C1 segment of cervical spinal cord (tissue), 14 donors: ENCODE data around the gene ADRM1.

Experiments
- DNase-seq, 14 donors: peaks; one replicate each; lab custom pipeline; 2025; lab: John Stamatoyannopoulos, UW

The ADRM1 gene

DNA sequence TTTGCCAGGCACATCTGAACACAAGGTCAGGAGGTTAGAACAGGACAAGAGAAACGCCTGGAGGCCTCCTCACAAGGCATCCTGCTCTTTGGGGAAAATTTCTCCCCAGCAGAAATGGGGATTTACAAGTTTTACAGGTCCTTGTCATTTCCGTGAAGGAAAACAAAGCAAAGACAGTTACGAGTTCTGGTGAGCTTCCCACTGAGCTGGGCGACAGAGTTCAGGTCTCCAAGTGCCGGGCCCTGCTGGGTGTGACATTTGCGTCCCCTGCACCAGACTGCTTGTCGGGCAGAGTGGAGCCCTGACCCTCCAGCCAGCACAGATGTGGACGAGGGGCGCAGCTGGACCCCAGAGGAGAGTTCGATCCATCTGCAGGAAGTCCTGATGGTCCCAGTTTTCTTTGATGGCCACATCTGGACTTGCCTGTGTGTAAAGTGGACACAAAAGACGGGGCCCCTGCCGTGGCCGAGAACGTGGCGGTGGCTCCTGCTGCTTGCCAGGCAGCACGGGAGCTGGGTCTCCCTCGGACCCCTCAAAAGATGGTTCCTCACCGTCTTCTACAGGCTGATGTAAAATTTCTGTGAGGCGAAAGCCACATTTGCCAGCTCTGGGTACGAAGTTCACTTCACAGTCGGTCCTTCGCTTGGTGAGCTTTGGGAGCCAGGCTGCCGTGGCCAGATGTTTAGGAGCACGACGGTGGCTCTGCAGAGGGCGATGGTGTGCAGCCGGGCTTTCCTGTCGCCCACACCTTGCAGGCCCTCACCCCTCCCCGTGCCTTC is 5.2 kb upstream of the ADRM1 start:
- no peak for DNase-seq

DNA sequence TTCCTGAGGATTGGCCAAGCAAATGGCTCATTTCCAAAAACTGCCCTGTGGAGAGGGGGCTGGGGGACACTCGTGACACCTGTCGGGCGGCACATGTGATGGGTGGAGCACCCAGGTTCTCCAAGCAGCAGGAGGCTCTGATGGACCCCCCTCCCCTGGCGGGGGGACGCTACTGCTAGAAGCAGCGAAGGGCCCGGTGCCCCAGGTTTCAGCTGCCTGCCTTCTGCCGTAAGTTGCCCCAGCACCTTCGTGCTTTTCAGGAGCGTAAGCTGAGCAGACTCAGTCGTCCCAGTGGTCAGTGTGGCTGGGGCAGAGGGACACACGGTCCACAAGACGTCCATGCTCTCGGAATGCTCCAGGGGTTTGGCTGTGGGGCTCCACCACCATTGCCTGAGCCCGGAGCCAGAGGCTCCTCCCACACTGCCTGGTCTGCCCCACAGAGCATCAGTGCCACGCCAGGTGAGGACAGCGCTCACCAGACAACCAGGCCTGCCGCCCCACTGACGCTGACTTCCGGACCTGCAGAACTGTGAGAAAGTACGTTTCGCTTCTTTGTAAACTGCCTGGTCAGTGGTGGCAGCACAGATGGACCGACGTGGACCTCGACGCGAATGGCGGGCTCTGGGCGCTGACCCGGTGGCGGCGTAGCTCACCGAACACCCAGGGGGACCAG is 4.1 kb upstream of the ADRM1 start:
- no peak for DNase-seq

DNA sequence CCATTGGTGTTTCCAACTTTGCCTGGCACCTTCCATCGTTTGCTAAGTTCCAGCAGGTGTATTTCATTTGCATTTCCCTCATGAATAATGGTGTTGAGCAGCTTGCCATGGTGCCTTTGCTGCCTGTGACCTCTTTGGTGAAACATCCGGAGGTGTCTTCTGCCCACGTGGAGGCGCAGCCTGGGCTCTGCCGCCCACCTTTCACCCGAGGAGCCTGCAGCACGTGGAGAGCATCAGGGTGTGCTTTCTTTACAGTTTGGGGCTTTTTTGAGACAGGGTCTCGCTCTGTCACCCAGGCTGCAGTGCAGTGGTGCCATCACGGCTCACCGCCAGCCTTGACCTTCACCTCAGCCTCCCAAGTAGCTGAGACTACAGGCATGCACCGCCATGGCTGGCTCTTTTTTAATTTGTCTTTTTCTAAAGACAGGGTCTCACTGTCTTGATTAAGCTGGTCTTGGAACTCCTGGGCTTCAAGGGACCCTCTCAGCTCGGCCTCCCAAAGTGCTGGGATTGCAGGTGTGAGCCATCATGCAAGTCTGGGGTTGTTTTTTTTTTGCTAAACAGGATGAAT is 3.0 kb upstream of the ADRM1 start:
- DNase-seq, result no peak

DNA sequence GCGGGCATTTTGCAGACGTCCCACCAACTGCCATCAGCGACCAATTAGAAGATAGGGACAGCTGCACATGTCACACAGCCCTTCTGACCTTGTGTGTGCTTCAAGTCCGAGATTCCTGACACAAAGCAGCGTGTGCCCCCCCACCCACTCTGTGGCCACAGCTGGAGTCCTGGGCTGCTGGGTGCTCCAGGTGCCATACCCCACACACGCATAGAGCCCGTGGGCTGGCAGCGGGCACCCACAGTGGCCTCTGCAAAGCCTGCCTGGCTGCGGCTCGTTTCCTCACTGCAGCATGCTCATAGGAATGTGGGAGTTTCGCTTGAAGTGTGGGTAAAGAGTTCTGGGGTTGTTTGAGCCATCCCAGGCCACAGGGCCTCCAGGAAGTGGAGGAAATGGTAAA is 2.5 kb upstream of the ADRM1 start:
- DNase-seq, result no peak

DNA sequence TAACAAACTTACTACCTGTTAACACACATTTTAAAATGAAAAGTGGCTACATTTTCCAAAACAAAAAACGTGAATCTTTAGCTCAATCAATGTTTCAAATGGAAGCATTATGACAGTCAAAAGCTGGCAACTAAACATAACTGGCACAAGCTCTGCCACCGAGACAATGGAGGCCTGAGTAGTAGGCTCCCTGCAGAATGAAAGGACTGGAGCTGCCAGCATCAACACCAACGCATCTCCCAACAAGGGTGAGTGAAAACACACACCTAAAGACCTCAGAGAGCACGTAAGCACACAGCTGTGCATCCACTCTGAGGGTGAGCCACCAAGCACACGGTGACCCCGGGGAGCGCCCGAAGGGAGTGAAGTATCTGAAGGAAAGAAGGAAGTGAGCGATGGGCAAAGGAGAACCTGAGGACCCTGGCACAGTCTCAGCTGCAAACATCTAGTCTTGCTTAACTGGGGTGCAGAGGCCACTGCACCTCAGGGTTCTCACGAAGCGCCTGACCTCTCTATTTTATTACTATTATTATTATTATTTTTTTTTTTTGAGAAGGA is 1.6 kb upstream of the ADRM1 start:
- no peak for DNase-seq

DNA sequence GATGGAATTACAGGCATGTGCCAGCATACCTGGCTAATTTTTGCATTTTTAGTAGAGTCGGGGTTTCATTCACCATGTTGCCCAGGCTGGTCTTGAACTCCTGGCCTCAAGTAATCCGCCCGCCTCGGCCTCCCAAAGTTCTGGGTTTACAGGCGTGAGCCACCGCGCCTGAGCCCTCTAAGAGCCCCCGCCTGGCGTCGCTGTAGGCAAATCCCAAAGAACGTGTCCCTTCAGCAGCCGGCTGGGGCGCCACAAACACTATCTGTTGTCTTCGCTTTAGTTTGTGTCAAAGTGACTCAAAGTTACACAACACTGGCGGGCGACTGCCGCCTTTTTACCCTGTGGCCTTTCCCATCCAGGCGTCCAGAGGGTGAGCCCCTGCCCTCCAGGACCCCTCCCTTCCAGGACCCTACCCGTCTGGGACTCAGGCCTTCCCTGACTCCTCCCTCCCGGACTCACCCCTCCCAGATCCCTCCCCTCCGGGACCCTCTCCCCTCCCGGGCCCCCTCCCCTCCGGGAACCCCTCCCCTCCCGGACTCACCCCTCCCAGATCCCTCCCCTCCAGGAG is 940 bp upstream of the ADRM1 start:
- peak in 13 of 14 donors; percentile 17 to 84 (median 70) for DNase-seq

DNA sequence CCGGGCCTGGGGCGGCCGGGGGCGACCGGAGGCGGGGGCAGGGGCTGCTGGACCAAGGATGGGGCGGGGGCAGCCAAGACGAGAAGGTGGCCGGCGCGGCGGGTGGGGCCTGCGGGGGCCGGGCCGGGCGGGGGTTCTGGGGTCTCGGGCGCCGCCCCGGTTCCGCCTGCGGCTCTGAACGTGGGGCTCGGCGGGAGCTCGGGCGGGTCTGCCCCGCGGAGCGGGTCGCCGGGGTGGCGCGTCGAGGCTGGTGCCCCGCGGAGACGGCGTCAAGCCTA is 204 bp downstream of the ADRM1 start:
- no peak for DNase-seq

DNA sequence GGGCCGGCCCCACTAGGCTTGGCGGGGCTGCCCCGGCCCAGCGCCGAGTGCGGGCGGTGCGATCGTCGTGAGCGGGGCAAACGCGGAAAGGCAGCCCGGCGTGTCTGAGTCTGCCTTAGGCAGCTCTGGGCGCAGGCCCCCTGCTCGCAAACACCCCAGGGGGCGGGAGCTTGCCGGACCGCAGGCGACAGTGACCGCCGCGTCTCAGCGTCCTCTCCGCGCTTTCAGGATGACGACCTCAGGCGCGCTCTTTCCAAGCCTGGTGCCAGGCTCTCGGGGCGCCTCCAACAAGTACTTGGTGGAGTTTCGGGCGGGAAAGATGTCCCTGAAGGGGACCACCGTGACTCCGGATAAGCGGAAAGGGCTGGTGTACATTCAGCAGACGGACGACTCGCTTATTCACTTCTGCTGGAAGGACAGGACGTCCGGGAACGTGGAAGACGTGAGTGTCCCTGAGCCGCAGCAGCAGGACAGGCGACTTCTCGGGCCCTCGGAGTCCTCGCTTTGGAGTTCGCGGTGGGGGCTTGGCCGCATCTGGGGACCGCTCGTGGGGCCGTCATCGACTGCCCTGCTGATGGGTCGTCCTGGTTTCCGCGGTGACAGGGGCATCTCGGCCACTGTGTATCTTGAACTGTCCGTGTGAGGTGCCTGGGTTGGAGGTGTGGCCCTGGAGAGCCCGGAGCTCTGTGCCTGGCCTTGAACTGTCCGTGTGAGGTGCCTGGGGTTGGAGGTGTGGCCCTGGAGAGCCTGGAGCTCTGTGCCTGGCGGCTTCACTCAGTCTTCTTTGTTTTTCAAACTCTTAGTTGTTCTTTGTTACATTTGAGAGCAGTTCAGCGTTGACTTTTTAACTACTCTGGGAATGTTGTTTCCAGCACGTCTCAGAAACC is 786 bp downstream of the ADRM1 start:
- peak in 1 of 14 donors; percentile 53 for DNase-seq

DNA sequence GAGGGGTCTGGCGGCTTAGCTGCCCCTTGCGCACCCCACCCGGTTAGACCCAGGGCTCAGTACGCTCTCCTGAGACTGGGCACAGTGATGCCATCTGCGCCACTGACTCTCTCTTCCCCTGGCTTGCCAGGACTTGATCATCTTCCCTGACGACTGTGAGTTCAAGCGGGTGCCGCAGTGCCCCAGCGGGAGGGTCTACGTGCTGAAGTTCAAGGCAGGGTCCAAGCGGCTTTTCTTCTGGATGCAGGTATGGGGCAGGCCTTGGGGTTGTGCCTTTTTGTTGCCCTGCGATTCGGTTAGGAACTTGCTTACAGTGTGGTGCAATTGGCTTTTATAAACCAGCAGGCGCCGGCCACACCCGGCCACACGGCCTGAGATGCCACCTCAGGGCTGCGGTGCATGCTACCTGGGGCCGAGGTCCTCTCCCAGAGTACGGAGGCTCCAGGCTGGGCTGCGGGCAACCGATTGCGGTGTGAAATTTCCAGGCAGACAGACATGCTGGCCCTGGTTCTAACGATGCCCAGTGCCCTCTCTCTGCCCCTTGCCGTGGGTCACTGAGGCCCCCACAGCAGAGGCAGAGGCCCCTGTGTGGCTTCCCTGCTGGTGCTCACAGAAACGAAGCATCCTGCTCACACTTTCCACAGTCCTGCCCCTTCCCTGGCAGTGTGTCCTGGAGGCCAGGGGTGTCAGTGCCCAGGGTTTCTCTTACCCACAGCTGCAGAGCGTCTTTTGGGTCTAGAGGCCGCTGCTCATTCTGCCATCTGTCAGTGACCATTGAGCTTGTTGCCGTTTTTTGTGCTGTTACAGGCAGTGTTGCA is 1.7 kb downstream of the ADRM1 start:
- DNase-seq, result no peak

DNA sequence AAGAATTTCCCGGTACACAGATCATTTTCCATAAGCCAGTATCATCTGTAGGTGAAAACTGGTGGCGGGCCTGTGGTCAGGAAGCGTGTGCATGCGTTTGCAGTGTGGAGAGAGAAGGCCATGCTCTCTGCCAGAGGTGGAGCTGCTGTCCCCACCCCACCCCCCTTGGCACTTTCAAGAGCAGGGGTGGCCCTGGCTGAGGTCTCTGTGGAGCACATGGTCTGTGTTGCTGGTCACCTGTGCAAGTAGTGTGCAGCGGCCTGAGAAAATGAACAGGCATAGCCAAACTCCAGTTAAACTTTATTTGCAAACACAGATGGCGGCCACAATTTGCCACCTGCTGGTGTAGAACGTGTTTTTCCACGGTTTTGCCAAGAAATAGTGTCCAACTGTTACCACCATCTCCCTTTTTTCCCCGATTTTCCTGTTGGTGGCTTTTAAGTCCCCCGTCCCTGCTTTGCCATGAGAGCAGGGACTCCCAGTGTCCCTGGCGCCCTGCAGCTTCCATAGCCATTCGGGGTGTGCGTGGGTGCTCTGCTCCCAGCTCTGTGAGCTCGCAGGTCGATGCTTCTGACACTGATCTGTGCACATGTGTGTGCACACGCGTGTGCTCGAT is 2.5 kb downstream of the ADRM1 start:
- DNase-seq, result no peak

DNA sequence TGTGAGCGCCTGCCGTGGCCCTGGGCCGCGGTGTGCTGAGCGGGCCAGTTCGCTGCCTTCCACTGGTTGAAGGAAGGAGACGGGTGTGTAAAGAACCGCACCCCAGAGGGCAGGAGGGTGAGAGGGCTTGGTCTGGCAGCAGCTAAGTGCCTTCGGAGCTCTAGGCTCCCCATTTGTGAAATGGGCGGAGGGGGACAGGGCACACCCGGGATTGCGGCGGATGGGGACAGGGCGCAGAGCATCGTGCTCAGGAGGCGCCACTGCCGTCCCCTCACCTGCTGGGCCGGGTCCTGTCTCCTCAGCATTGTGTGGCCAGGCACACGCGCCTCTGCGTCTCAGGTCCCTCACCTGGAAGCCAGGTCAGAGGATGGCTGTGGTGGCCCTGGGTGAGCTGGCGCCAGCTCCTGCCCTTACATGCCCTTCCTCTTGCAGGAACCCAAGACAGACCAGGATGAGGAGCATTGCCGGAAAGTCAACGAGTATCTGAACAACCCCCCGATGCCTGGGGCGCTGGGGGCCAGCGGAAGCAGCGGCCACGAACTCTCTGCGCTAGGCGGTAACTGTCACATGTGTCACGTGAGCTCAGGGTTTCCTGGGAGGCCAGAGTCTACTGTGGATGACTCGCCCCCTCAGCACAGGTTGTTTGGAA is 3.1 kb downstream of the ADRM1 start:
- DNase-seq, result no peak

DNA sequence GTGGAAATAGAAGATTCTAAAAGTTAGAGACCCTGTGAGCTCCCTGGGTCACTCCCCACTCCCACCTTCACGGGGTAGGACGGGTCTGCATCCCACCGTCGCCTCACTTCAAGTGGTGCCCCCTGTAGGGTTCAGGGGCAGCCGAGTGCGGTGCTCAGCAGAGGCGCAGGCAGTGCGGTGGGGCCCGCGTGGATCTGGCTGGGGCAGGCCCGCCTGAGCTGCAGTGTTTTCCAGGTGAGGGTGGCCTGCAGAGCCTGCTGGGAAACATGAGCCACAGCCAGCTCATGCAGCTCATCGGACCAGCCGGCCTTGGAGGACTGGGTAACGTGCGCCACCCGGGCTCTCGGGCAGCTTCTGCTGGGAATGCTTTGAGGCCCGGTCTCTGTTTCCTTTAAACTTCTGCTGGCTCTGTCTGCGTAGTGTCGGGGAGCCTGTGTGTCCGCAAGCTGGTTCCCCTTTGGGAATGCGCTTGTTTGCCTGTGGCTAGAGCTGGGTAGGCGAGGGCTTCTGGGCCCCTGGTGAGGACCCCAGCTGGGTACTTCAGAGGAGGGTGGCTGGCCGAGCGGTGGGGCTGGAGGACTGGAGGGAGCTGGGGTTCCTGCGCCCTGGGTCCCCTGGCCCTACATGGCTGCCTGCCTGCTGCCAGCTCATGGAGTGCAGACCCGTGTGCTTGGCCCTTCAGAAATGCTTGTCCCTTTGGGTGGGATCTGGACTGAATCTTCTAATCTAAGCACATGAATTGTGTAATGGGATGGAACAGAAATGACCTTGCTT is 3.8 kb downstream of the ADRM1 start:
- DNase-seq, result peak in 1 of 14 donors; percentile 17

DNA sequence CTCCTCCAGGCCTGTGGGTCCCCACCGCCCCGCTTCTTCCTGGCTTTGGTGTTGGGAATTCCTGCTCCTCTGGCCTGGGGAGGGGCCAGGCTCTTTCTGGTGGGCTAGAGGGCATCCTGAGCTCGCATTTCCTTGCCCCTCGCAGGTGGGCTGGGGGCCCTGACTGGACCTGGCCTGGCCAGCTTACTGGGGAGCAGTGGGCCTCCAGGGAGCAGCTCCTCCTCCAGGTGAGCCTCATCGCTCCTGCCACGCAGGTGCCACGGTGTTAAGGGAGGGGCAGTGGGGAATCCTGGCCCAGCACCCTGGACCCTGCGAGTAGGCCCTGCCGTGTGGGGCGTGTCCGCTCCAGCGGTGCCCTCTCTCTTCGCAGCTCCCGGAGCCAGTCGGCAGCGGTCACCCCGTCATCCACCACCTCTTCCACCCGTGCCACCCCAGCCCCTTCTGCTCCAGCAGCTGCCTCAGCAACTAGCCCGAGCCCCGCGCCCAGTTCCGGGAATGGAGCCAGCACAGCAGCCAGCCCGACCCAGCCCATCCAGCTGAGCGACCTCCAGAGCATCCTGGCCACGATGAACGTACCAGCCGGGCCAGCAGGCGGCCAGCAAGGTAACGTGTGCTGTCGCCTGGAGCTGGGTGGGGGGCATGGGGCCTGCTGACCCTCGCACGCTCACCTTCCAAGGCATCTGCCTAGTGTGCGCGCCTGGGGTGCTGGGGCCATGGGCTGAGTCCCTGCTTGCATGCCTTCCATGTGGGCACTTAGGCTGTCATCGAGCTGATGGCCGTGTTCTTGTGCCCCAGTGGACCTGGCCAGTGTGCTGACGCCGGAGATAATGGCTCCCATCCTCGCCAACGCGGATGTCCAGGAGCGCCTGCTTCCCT is 4.7 kb downstream of the ADRM1 start:
- DNase-seq, result no peak

DNA sequence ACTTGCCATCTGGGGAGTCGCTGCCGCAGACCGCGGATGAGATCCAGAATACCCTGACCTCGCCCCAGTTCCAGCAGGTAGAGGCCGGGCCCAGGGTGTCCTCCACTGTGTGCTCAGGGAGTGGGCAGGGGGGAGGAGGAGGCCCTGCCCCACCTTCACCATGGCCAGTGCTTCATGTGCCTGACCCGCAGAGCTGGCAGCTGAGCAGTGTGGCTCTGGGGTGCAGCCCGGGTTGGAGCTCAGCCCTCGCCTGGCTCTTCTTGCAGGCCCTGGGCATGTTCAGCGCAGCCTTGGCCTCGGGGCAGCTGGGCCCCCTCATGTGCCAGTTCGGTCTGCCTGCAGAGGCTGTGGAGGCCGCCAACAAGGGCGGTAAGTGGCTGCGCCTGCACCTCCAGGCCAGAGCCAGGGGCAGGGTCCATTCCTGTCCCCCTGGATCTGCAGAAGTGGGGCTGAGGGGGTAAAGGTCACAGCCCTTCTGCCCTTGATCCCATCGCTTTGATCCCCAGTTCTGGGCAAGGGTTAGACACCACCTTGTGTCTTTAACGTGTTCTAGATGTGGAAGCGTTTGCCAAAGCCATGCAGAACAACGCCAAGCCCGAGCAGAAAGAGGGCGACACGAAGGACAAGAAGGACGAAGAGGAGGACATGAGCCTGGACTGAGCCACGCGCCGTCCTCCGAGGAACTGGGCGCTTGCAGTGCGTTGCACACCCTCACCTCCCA is 5.5 kb downstream of the ADRM1 start:
- peak in 9 of 14 donors; percentile 3 to 92 (median 43) for DNase-seq

DNA sequence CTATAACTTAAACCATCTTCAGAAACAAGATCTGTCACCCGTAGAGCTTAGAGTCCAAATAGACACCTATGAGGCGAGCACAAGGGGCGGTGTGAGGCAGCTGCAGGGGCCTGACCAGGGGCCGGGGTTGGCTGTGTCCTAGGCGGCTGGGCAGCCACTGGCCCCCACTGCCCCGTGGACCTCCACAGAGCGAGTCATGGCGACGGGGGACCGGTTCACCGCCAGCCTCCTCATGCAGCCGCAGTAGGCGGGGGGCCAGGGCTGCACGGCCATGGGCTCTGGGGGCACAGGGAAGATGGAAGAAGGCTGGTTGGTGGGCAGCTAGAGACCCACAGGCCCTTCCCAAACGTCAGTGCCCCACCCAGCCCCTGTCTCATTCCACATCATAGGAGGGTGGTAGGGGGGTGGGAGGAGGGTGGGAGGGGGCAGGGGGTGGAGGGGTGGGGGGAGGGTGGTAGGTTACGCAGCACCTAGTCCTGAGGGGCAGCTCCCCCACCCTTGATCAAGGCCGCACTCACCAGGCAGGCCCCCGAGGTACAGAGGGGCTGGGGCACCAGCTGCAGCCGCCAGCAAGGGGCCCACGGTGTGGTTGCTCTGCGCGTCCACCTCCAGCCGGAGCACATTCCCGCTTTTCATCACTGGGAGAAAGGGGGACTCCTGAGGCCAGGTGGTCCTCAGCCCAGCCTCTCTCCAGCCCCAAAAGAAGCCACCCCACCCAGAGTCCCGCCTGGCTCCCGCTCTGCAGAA is 6.6 kb downstream of the ADRM1 start:
- DNase-seq, result no peak

DNA sequence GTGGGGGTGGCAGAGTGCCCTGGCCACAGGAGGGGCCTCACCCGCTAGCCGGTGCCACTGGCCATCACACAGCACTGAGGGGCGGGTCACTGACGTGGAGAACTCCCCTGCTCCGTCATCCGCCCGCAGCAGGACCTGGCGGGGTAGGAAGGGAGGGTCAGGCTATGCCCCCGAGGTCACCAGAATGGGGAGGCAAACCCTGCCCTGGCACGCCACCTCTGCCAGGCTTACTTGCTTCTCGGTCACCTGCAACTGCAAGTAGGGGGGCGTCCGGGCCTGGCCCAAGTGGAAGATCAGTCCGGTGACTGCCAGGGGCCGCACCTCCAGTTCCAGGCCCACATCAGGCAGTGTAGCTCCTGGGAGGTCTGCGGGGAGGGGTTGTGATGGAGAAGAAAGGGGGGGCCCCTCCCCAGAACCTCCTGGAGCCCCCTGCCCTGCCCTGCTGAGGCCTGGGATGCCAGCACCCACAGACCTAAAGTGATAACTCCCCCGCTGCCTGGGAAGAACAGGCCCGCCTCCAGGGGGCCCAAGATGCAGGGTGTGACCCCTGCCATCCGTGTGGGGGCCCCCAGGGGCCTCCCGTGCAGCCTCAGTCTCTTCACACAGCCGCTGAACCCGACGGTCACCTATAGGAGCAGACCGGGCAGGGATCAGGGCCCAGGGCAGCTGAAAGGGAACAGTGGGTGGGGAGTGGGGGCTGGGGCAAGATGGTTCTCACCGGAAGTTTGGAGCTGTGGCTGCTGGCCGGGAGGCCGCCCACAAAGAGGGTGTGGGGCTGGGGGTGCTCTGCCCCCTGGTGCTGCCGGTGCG is 7.4 kb downstream of the ADRM1 start:
- no peak for DNase-seq
